ENCODE data around the gene FBXL5. TPM values are rescaled to one million over a fixed set of nuclear protein-coding genes. Genes with fewer than 3 reads are reported as not detected.
A peak's percentile ranks its signal among the peaks of the same experiment; 100 is the strongest.

Gene FBXL5
- total and polyA plus RNA-seq, 9 of the 15 experiments (the other 6 are each of a cell fraction or from before 2014, with no cell fraction given), result 6.0 to 35.2 (median 22.1) TPM

DNA sequence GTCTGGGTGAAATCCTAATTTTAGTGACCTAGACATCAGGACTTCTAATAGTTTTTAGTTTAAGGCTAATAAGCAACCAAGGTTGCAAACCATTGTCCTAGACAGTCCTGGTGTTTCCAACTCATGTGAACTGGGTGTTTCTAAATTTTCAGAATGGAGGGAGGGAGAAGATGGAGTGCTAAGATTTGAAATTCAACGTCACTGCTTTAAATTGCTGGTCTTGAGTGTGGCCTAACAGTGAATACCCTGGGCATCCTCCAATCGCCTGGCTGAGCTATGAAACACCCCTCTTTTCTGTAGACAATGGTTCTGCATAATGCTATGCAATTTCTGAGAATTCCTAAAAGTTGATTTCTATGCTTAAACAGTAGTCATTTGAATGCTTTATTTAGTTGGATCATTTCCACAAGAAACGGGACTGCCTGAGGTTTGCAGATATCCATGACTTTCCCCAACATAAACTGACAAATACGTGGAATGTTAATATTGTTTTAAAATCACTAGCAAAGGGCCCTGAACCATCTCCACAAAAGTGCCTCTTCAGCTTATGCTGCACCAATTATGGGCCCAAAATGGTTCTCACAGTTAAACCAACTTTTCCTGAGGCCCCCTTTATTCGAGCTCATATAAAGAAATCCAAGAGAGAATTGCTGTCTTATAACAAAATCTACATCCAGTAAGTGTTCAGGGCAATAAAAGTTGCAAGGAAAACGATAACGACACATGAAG, 1.1 kb downstream of the FBXL5 start (continued):
- TF ChIP-seq ZNF143 (CRISPR knock-in tag; IDR thresholded peaks at IDR 0.05), result no peak
- TF ChIP-seq, protein P1, sequence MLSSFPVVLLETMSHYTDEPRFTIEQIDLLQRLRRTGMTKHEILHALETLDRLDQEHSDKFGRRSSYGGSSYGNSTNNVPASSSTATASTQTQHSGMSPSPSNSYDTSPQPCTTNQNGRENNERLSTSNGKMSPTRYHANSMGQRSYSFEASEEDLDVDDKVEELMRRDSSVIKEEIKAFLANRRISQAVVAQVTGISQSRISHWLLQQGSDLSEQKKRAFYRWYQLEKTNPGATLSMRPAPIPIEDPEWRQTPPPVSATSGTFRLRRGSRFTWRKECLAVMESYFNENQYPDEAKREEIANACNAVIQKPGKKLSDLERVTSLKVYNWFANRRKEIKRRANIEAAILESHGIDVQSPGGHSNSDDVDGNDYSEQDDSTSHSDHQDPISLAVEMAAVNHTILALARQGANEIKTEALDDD (IDR thresholded peaks at IDR 0.05), result peak; percentile 22; the same call in 1 of the 2 replicates
- TF ChIP-seq IFI16 (CRISPR knock-in tag; IDR thresholded peaks at IDR 0.05), result no peak
- TF ChIP-seq HNRNPUL1 (IDR thresholded peaks at IDR 0.05; ENCODE audit: low read length), result no peak
- TF ChIP-seq ZNF12 (CRISPR knock-in tag; IDR thresholded peaks at IDR 0.05), result no peak
- TF ChIP-seq ZMIZ1 (IDR thresholded peaks at IDR 0.05; ENCODE audit: low read depth in 2 of 2, low read length in 2 of 2), result 0 out of 4 replicates have a peak, but pooled peaks of 1 of the 2 experiments have one; percentile 33
- TF ChIP-seq ILF3 (IDR thresholded peaks at IDR 0.05; ENCODE audit: borderline replicate concordance), result no peak
- TF ChIP-seq, protein P2, sequence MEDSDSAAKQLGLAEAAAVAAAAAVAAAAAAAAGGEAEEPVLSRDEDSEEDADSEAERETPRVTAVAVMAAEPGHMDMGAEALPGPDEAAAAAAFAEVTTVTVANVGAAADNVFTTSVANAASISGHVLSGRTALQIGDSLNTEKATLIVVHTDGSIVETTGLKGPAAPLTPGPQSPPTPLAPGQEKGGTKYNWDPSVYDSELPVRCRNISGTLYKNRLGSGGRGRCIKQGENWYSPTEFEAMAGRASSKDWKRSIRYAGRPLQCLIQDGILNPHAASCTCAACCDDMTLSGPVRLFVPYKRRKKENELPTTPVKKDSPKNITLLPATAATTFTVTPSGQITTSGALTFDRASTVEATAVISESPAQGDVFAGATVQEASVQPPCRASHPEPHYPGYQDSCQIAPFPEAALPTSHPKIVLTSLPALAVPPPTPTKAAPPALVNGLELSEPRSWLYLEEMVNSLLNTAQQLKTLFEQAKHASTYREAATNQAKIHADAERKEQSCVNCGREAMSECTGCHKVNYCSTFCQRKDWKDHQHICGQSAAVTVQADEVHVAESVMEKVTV (CRISPR knock-in tag; IDR thresholded peaks at IDR 0.05), result no peak
- TF ChIP-seq PTBP1 (IDR thresholded peaks at IDR 0.05; ENCODE audit: low read depth, low read length), result no peak
- TF ChIP-seq, protein P3, sequence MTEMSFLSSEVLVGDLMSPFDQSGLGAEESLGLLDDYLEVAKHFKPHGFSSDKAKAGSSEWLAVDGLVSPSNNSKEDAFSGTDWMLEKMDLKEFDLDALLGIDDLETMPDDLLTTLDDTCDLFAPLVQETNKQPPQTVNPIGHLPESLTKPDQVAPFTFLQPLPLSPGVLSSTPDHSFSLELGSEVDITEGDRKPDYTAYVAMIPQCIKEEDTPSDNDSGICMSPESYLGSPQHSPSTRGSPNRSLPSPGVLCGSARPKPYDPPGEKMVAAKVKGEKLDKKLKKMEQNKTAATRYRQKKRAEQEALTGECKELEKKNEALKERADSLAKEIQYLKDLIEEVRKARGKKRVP (CRISPR knock-in tag; IDR thresholded peaks at IDR 0.05), result 0 out of 2 replicates have a peak, but pooled peaks have one; percentile 9
- TF ChIP-seq ETV1 (tag; conservative IDR thresholded peaks at IDR 0.05; ENCODE audit: low read depth), result no peak
- no peak for TF ChIP-seq CBX3 (IDR thresholded peaks at IDR 0.05; ENCODE audit: borderline replicate concordance in 1 of 2, low read length in 2 of 2)
- no peak for TF ChIP-seq ZNF124 (CRISPR knock-in tag; IDR thresholded peaks at IDR 0.05)
- no peak for TF ChIP-seq ZNF696 (CRISPR knock-in tag; conservative IDR thresholded peaks at IDR 0.05)
- TF ChIP-seq SMARCA5 (IDR thresholded peaks at IDR 0.05), result no peak
- no peak for TF ChIP-seq WHSC1 (IDR thresholded peaks at IDR 0.05; ENCODE audit: low read length)
- TF ChIP-seq TAF9B (IDR thresholded peaks at IDR 0.05; ENCODE audit: partially characterized antibody), result peak; percentile 28
- no peak for TF ChIP-seq NR1H2 (CRISPR knock-in tag; IDR thresholded peaks at IDR 0.05)
- 0 out of 2 replicates have a peak, but pooled peaks have one; percentile 2 for TF ChIP-seq ADNP (tag; IDR thresholded peaks at IDR 0.05)
- TF ChIP-seq, protein P4, sequence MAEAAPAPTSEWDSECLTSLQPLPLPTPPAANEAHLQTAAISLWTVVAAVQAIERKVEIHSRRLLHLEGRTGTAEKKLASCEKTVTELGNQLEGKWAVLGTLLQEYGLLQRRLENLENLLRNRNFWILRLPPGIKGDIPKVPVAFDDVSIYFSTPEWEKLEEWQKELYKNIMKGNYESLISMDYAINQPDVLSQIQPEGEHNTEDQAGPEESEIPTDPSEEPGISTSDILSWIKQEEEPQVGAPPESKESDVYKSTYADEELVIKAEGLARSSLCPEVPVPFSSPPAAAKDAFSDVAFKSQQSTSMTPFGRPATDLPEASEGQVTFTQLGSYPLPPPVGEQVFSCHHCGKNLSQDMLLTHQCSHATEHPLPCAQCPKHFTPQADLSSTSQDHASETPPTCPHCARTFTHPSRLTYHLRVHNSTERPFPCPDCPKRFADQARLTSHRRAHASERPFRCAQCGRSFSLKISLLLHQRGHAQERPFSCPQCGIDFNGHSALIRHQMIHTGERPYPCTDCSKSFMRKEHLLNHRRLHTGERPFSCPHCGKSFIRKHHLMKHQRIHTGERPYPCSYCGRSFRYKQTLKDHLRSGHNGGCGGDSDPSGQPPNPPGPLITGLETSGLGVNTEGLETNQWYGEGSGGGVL (CRISPR knock-in tag; IDR thresholded peaks at IDR 0.05), result no peak
